ENCODE measurements around the gene MAP3K7CL.

Gene MAP3K7CL

GRCh38 chr21:29130270-29130969 is at the start of gene MAP3K7CL:
TSS of gene MAP3K7CL (plus strand) at chr21:29130644. CDS start at chr21:29133345, 2,701 bp downstream.
- DNase-seq: no peak

DNA sequence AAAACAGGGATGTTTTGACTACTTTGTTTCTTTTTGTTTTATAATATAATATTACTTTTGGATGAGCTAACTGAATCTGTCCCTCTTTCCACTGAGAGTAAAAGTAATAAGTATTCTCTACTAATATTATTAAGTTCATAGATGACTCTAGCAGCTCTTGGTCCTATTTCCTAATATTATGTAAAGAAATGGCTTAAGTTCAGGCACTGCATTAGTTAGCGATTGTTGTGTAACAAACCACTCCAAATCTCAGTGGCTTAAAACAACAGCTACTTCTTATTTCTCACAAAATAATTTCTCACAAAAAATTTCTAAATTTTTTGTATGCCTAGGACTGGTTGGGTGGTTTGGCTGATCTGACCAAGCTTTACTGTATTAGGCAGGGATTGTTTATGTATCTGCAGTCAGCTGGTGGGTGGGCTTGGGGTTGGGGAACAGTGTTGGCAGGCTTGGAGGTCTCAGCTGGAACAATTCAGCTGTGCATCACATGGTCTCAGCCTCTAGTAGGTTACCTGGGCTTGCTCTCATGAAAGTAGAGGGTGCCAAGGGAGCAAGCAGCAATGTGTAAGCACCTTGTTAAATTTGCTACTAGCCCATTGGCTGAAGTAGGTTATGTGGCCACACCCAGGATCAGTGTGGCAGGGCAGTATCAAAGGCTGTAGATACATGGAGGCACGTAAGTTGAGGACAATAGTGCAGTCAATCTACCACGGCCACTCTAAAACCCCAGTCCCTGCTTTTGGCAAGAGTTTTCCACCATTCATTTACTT is 48.2 kb upstream of the MAP3K7CL start:
- no peak for DNase-seq

DNA sequence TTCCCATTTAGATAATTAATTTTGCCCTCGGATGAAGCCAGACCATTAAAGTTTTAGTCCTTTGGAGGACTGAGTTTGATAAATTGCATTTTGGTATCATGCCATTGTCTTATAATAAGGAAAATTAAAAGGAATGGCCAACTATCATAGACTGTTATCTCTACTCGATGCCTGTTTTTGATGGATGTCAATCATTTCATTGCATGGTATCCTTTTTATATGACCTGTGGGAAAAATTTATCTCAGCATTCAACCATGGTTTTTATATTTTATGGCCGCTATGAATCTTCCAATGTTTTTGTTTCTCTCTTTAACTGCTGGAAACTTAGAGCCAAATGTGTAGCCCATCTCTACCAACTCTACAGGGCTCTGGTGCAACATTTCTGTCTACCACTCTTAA is 47.1 kb upstream of the MAP3K7CL start:
- no peak for DNase-seq

DNA sequence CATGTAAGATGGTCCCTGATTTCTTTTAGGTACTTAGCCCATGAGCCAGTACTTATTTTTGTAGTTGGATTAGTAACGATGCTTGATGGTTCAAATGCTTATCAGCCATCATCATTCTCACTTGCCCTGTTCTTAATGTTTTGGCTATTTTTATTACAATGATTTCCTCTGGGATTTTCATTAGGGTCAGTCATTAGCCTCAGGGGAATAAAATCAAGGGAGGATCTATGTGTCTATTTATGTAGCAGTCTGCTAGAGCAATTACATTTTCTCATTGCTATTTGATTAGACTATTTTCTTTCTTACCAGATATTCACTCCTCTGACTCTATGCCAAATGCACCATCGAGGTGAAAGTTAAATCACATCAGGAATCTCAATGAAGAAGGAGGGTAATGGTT is 46.1 kb upstream of the MAP3K7CL start:
- DNase-seq: no peak

GRCh38 chr21:29085106-29085752 is 45.2 kb upstream of the MAP3K7CL start:
- no peak for DNase-seq

DNA sequence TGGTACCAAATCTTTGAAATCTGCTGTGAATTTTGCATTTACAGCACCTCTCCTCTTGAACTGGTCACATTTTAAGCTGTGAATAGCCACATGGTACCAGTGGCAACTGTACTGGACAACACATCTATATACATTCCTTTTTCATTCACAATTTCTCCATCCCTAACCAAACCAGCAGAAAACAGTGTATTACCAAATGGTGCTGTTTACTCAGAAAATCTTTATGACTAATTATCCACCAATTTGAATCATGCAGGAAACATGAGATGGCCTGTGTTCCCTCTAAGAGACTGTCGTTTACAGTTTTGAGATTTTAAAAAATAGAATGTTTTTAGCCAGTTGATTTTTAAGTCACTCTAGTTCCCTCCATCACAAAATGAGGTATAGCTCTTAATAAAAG is 39.4 kb upstream of the MAP3K7CL start:
- DNase-seq: no peak

DNA sequence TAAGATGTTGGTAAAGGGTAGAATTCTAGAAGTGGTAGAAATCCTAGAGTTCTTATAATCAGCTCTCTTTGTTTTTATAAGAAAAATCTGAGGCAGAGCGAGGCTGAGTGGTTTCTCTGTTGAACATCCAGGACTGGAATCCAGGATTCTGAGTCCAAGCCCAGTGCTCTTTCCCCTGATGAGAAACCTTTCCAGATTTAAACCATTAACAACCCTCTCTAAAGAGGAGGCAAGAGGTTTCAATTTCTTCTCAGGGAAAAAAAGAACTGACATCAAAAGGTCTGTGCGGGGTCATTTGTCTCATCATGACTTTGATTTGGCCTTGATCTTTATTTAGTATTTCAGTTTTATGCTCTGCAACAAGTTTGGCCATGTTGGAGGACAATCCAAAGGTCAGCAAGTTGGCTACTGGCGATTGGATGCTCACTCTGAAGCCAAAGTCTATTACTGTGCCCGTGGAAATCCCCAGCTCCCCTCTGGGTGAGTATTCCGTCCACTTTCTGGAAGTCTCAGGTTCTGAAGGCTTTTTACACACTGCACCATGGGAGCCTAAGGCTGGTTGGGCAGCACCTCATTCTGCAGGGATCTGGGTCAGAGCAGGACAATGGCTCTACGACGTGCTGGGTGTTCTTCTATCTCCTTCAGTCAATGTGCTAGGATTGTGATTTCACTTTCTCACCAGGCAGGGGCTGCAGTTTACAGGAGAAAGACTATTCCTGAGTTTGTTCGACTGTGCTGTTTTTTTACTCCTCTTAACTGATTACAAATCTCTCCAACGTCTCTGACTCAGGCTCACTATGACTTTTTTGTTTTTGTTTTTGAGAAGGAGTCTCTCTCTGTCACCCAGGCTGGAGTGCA is 38.1 kb upstream of the MAP3K7CL start:
- no peak for DNase-seq

GRCh38 chr21:29096218-29097015 is 34.0 kb upstream of the MAP3K7CL start:
- DNase-seq: no peak

DNA sequence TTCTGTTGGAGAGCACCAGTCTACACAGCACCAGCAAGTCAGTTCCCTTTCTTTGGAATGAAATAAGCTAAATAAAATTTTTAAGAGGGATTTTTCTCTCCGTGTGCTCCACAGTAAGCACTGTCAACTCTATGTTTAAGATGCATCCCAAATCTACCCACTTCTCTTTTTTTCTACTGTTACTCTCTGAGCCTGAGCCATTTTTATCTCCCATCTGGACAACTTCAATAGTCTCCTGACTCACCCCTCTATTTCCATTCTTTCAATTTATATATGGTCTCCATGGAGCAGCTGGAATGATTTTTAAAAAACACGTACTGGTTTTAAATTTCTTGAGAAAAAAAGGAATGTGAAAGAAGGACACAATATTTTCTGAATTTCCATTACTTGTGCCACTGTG is 32.3 kb upstream of the MAP3K7CL start:
- no peak for DNase-seq

DNA sequence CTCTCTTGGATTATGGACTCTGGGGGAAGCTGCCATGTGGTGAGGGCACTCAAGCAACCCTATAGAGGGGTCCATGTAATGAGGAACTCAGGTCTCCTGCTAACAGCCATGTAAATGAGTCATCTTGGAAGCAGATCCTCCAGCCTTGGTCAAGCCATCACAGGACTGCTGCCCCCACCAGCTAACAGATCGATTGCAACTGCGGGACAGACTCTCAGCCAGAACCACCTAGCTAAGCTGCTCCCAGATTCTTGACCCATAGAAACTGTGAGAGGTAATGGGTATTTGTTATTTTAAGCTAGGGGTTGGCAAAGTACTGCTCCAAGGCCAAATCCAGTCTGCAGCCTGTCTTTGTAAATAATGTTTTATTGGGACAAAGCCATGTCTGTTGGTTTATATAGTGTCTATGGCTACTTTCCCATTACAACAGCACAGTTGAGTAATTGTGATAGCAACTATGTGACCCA is 27.6 kb upstream of the MAP3K7CL start:
- DNase-seq: no peak

GRCh38 chr21:29104239-29104708 is 26.2 kb upstream of the MAP3K7CL start:
- DNase-seq: no peak

GRCh38 chr21:29105218-29105617 is 25.2 kb upstream of the MAP3K7CL start:
- DNase-seq: no peak

DNA sequence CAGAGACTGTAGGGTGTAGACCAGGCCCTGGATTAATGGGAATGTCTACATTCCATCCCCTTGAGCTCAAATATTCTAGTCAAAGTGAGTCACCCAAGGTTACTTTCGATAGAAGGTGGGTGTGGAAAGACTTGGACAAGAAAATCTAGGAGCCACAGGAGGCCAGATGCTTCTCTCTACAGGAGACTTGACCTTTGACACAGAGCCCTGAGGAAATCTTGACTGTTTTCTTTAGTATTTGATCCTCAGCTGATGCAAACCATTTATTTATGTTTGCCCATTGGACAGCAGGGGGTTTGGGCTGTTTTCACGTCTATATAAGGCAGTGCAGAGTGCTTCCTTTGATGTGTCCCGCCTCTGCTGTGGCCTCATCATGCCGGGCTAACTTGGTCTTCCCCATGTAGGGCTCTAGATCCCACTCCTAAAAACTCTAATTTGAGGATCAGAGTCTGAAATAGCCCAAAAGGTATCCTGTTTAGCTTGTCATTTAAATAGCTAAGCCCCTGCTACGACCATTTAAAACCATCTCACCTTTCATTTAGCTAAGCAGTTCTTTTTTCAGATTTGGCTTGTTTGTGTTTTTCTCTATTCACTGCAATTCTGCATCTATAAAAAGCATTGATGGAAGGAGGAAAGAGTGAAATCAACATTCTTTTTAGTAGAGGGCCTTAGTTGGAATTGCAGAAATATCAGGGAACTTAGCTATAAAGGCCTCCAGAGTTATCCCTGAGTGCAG is 15.5 kb upstream of the MAP3K7CL start:
- DNase-seq: no peak

GRCh38 chr21:29115899-29116298 is 14.5 kb upstream of the MAP3K7CL start:
- no peak for DNase-seq

- no peak for DNase-seq
Observed at GRCh38 chr21:29117372-29117955, 13.0 kb upstream of the MAP3K7CL start.

- no peak for DNase-seq
Observed at GRCh38 chr21:29121759-29122158, 8.7 kb upstream of the MAP3K7CL start.

DNA sequence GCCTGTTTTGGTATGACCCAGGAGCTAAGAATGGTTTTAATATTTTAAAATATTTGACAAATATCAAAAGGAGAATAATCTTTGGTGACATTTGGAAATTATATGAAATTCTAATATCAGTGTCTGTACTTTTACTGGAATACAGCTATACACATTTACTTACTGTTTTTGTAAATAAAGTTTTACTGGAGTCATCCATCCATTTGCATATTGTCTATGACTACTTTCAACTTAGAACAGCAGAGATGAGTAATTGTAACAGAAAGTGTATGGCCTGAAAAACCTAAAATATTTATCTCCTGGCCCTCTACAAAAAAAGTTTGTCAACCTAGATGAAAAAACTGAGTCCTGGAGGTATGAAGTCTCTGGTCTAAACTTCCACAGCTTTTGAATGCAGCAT is 5.8 kb upstream of the MAP3K7CL start:
- DNase-seq: no peak

DNA sequence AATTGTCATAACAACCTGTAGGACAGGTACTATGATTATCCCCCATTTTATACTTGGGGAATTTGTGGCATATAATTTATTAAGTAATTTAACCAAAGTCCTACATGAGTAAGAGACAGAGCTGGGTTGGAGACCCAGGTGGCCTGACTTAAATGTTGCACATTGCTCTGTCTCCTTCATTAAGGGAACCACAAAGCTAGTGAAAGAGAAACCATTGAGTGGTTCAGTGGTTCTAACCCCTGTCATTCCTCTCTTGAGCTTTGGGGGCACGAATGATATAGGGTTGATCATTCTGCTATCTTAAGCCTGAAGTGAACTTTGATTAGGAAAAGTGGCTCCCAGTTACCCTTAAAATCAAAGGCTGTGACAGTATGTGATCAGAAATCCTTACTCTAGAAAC is 5.3 kb upstream of the MAP3K7CL start:
- no peak for DNase-seq

GRCh38 chr21:29125979-29126378 is 4.5 kb upstream of the MAP3K7CL start:
- no peak for DNase-seq

- DNase-seq: no peak
Observed at GRCh38 chr21:29133241-29133640, 2.8 kb downstream of the MAP3K7CL start.

- no peak for DNase-seq
Observed at GRCh38 chr21:29133796-29134195, 3.4 kb downstream of the MAP3K7CL start.

Data from NCI-H2081 treated with DMSO at 0.1 percent for 48 hours (cell line).